Adrenal gland (tissue), 12 donors: ENCODE data around the gene NOS1. TPM values are rescaled to one million over a fixed set of nuclear protein-coding genes. Genes with fewer than 3 reads are reported as not detected.

Source experiments
- DNase-seq, 7 donors: peaks; one replicate each; pipeline ENCODE4 v3.0.0-alpha.2; 2019 to 2020
- H3K27ac ChIP-seq, 5 donors: fragments of 200-600 bp; sonication (generic) in 4 of 5; 1 replicate in 3 of 5; 2 replicates in 2 of 5; pipeline versions ENCODE4 v1.5.1 to v1.8.0; 2016 to 2020; ENCODE audit warnings: mild to moderate bottlenecking in 1 of 5
- H3K27me3 ChIP-seq: fragments of 200-600 bp; 2 replicates; pipeline ENCODE4 v1.8.0; 2021
- H3K36me3 ChIP-seq, 2 donors: fragments of 200-600 bp; replicated peaks in 1 of 2; 1 replicate in 1 of 2; 2 replicates in 1 of 2; pipeline versions ENCODE4 v1.5.1 to v1.8.0; 2018 to 2022
- H3K4me1 ChIP-seq, 2 donors: fragments of 200-600 bp; replicated peaks in 1 of 2; 1 replicate in 1 of 2; 2 replicates in 1 of 2; pipeline versions ENCODE4 v1.5.1 to v1.8.0; 2018 to 2021
- H3K4me3 ChIP-seq, 4 donors: fragments of 200-600 bp; sonication (generic) in 3 of 4; one replicate each; pipeline ENCODE4 v1.5.1; 2016 to 2018
- H3K9me3 ChIP-seq, 3 donors: fragments of 200-600 bp; sonication (generic) in 1 of 3; replicated peaks in 1 of 3; 1 replicate in 2 of 3; 2 replicates in 1 of 3; pipeline versions ENCODE4 v1.5.1 to v1.8.0; 2016 to 2021
- POLR2A ChIP-seq, 2 donors: fragments of 450-650 bp; IDR thresholded peaks; one replicate each; pipeline ENCODE4 v1.6.1; 2017; ENCODE audit warnings: antibody characterized with exemption in 2 of 2, mild to moderate bottlenecking in 2 of 2, moderate library complexity in 1 of 2
- WGBS, 4 donors: extraction: QIAGEN DNeasy Blood & Tissue Kit in 2 of 4; methylation state at CpG; one replicate each; pipeline versions ENCODE4 v1.1.5 to v1.1.7; 2013 to 2017; 5-methylcytosine and 5-hydroxymethylcytosine counted together
- intact Hi-C, 2 donors: fragments of 100-400 bp; cut with DNase I; formaldehyde crosslinking; loops; one replicate each; pipeline versions ENCODE4 v1.14.1 to v1.15.0; 2022 to 2023
- polyA plus RNA-seq, 3 donors: library from polyadenylated mRNA; stranded (reverse); fragments of 200-250 nt in 2 of 3; fragments of 350-450 nt in 1 of 3; fragmentation: Illumina TruSeq in 1 of 3; extraction: RNeasy Lipid Tissue Mini Kit (QIAGEN cat#74804) in 1 of 3; gene quantifications; one replicate each; pipeline ENCODE4 v1.2.3, GENCODE V29; 2013 to 2014
- total RNA-seq, 9 donors: library from RNA; depleted of rRNA in 4 of 9; stranded (reverse); fragments of >200 nt in 4 of 9; fragments of 120-200 nt in 1 of 9; fragmentation: NEBNext Ultra II Directional in 1 of 9; extraction: Animal tissue kit (Norgen Biotek cat#: 25700) in 1 of 9; gene quantifications; one replicate each; pipeline versions ENCODE4 v1.1.0 to v1.2.4, GENCODE V29; 2013 to 2023
- TF ChIP-seq, protein P1 (sequence below), 6 experiments: fragments of 450-650 bp in 4 of 6; fragments of 200-600 bp in 2 of 6; sonication (generic) in 1 of 6; IDR thresholded peaks; 1 replicate in 5 of 6; 2 replicates in 1 of 6; pipeline versions ENCODE4 v1.5.1 to v1.8.0; 2016 to 2021; ENCODE audit warnings: antibody characterized with exemption in 6 of 6, mild to moderate bottlenecking in 2 of 6, moderate library complexity in 1 of 6
- donor health status: healthy with polysubstance abuse.
- donor health status: Bipolar disorder and iron deficiency.
- donor health status: DM: yes; HTN: yes; CAD: no.
- donor health status: DM: no; HTN: no; CAD: no.
- donor health status: DM: no; HTN: no; CAD: no.
- donor health status: DM: yes; HTN: yes; CAD: no.

The NOS1 gene
- total and polyA plus RNA-seq, 12 donors: under 0.01 to 0.26 (median 0.07) TPM; not detected in 2

DNA sequence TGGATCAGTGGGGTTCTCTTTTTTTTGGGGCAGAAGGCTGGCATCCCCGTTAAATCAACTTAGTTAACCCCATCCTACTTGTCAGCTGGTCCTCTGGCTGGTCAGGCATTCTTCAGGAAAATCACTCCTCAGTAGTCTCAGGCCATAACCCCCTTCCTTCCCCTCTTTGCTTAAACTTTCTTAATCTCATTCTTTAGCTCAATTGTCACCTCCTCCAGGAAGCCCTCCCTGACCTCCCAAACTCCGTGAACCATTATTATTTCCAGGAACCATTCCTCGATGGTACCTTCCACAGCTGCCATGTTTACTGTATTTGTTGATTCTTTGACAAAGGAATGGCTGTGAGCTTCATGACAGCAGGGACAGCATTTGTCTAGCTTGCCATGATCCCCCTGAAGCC, 98.7 kb downstream of the NOS1 start:
- Histone ChIP-seq H3K4me1 (no peaks in the 10 kb centered on the region), H3K27ac (no peak overlapping the region), H3K9me3 (no peaks in the 10 kb centered on the region), H3K4me3 (no peak overlapping the region), H3K27me3 (no peaks in the 10 kb centered on the region), H3K36me3 (no peaks in the 10 kb centered on the region)
- 55 to 70% (median 62%) methylated on average over 3 of the region's 3 CpGs for WGBS, 4 donors
- intact Hi-C loops: no loop called here
- TF ChIP-seq, protein P1, sequence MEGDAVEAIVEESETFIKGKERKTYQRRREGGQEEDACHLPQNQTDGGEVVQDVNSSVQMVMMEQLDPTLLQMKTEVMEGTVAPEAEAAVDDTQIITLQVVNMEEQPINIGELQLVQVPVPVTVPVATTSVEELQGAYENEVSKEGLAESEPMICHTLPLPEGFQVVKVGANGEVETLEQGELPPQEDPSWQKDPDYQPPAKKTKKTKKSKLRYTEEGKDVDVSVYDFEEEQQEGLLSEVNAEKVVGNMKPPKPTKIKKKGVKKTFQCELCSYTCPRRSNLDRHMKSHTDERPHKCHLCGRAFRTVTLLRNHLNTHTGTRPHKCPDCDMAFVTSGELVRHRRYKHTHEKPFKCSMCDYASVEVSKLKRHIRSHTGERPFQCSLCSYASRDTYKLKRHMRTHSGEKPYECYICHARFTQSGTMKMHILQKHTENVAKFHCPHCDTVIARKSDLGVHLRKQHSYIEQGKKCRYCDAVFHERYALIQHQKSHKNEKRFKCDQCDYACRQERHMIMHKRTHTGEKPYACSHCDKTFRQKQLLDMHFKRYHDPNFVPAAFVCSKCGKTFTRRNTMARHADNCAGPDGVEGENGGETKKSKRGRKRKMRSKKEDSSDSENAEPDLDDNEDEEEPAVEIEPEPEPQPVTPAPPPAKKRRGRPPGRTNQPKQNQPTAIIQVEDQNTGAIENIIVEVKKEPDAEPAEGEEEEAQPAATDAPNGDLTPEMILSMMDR (IDR thresholded peaks at IDR 0.05): no peak
- no peak for TF ChIP-seq POLR2A (IDR thresholded peaks at IDR 0.05)
- no peak for DNase-seq

DNA sequence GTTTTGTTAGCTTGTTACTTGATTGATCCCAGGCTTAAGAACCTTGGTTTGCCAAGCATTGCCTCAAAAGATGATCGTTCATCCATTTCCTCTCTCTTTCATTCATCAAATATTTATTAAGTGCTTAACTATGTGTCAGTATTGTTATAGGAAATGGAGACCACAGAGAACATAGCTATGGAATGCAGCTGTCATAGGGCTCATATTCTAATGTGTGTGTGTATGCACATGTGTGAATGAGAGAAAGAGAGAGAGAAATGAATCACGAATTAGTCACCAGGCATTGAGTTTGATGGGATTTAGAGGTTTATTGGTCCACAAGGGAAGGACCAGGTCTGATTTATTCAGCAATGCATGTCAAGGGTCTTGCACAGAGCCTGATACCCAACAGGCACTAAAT, 100.2 kb downstream of the NOS1 start:
- no peaks in the 10 kb centered on the region for H3K27me3 ChIP-seq
- H3K27ac ChIP-seq: no peak overlapping the region
- intact Hi-C loops: no loop called here
- 72 to 78% (median 75%) methylated on average over 2 of the region's 2 CpGs for WGBS, 4 donors
- no peaks in the 10 kb centered on the region for H3K4me1 ChIP-seq
- H3K36me3 ChIP-seq: no peaks in the 10 kb centered on the region
- no peak for DNase-seq
- H3K4me3 ChIP-seq: no peak overlapping the region
- TF ChIP-seq POLR2A (IDR thresholded peaks at IDR 0.05): no peak
- TF ChIP-seq, protein P1 (IDR thresholded peaks at IDR 0.05): no peak
- no peaks in the 10 kb centered on the region for H3K9me3 ChIP-seq

DNA sequence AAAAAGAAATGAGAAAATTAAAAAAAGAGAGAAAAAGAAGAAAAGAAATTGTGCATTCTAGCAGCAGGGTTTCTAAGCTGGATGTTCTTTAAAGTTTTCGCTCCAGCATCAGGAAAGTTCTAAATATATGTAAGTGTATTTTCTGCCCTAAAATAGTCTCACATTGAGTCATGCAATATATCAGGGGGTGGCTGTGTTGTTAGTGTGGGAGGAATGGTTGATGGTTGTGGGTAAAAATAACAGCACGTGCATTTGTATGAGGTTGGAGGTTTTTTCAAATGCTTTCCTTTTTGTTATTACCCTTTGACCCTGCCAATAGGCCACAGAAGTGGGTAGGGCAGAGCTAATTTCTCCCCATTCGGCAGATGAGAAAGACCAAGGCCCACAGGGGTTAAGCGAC, 106.0 kb downstream of the NOS1 start:
- intact Hi-C loops: no loop called here
- Histone ChIP-seq H3K4me1 (no peaks in the 10 kb centered on the region), H3K27ac (no peak overlapping the region), H3K4me3 (no peak overlapping the region), H3K27me3 (no peaks in the 10 kb centered on the region), H3K9me3 (no peaks in the 10 kb centered on the region), H3K36me3 (no peaks in the 10 kb centered on the region)
- DNase-seq: no peak
- TF ChIP-seq, protein P1 (IDR thresholded peaks at IDR 0.05): no peak
- no peak for TF ChIP-seq POLR2A (IDR thresholded peaks at IDR 0.05)
- 60 to 79% (median 71%) methylated on average over 4 of the region's 4 CpGs for WGBS, 4 donors

DNA sequence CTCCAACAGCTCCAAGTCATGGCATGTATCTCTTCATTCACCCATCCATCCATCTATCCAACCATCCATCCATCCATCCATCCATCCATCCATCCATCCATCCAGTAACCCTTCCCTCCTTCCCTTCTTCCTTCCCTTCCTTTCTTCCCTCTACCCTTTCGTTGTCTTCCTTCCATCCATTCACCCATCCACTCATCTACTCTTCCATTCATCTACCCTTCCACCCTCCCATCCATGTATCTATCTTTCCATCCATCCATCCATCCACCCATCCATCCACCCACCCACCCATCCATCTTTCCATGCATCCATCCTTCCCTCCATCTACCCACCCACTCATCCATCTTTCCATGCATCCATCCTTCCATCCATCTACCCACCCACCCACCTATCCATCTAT, 117.9 kb downstream of the NOS1 start:
- intact Hi-C loops: no loop called here
- no peak for DNase-seq
- H3K27ac ChIP-seq: no peak overlapping the region
- TF ChIP-seq, protein P1 (IDR thresholded peaks at IDR 0.05): no peak
- no peak for TF ChIP-seq POLR2A (IDR thresholded peaks at IDR 0.05)
- 65 to 92% (median 71%) methylated on average over 1 of the region's 1 CpG for WGBS, 4 donors
- no peaks in the 10 kb centered on the region for H3K36me3 ChIP-seq
- no peaks in the 10 kb centered on the region for H3K27me3 ChIP-seq
- H3K4me3 ChIP-seq: no peak overlapping the region
- H3K4me1 ChIP-seq: no peaks in the 10 kb centered on the region
- no peaks in the 10 kb centered on the region for H3K9me3 ChIP-seq
